Omental fat pad (tissue), 4 donors: ENCODE data around the gene ADAMTSL5. TPM values are rescaled to one million over a fixed set of nuclear protein-coding genes. Genes with fewer than 3 reads are reported as not detected.

Experiments
- ATAC-seq: fragments of 150-250 bp; one replicate; pipeline ENCODE4 v1.9.1; 2016; ENCODE audit warnings: mild to moderate bottlenecking, moderate library complexity; ENCODE audit not compliant: low FRiP score
- DNase-seq: peaks from one replicate; pipeline ENCODE4 v3.0.0-alpha.2; 2019; ENCODE audit warnings: low spot score
- CTCF ChIP-seq, 3 donors: fragments of 450-650 bp; IDR thresholded peaks; one replicate each; pipeline ENCODE4 v1.5.1; 2016 to 2017; ENCODE audit warnings: antibody characterized with exemption in 3 of 3, mild to moderate bottlenecking in 3 of 3, moderate library complexity in 2 of 3
- total RNA-seq, 4 donors: library from RNA; depleted of rRNA; stranded (reverse); fragments of >200 nt; gene quantifications; one replicate each; pipeline ENCODE4 v1.1.0, GENCODE V29; 2016

ADAMTSL5 gene
- total RNA-seq, 4 donors from 2014 or later, result 0.60 to 4.3 (median 0.89) TPM

- ATAC-seq (no peak), DNase-seq (no peak)
- TF ChIP-seq CTCF (IDR thresholded peaks at IDR 0.05), result no peak
Observed at GRCh38 chr19:1497578-1498235, 15.1 kb downstream of the ADAMTSL5 start.

GRCh38 chr19:1496714-1497577 lies 15.9 kb downstream of the ADAMTSL5 start:
- ATAC-seq (no peak), DNase-seq (no peak)
- TF ChIP-seq CTCF (IDR thresholded peaks at IDR 0.05), result no peak

- TF ChIP-seq CTCF (IDR thresholded peaks at IDR 0.05), result no peak
- ATAC-seq, result no peak
- DNase-seq, result no peak
Observed at GRCh38 chr19:1495799-1496713, 16.8 kb downstream of the ADAMTSL5 start.

- DNase-seq, result no peak
- no peak for TF ChIP-seq CTCF (IDR thresholded peaks at IDR 0.05)
- ATAC-seq, result no peak
Observed at GRCh38 chr19:1495051-1495798, 17.6 kb downstream of the ADAMTSL5 start.

- ATAC-seq (no peak), DNase-seq (no peak)
- TF ChIP-seq CTCF (IDR thresholded peaks at IDR 0.05), result no peak
Observed at GRCh38 chr19:1494115-1494815, 18.6 kb downstream of the ADAMTSL5 start.
